GM18951 (cell line): ENCODE measurements around the gene HOXA1.
"Not testable (repeated sequence)": the region's sequence is repeated elsewhere in the genome, so short reads cannot be mapped to it uniquely, and the experiment has no call there.

Source experiments
- POLR2A ChIP-seq: IDR thresholded peaks from 4 replicates; pipeline ENCODE4 v1.6.1; 2011; ENCODE audit warnings: mild to moderate bottlenecking; ENCODE audit not compliant: insufficient read length, insufficient read depth; ENCODE audit errors: extremely low read depth
- in situ Hi-C: fragments of 300-500 bp; cut with MboI; formaldehyde crosslinking; loops from one replicate; pipeline ENCODE4 v1.12.0; 2022; ENCODE audit warnings: low sequenced_read_pairs, mixed read lengths, inconsistent platforms; ENCODE audit not compliant: unreplicated experiment

HOXA1 gene

GRCh38 chr7:27066148-27066547 lies 29.7 kb downstream of the HOXA1 start:
- TF ChIP-seq POLR2A = no peak
- in situ Hi-C loops = no loop called here

- TF ChIP-seq POLR2A = no peak
- in situ Hi-C loops = no loop called here
These were observed 30.1 kb downstream of the HOXA1 start for GRCh38 chr7:27065709-27066108.

- no peak for TF ChIP-seq POLR2A
- in situ Hi-C loops = no loop called here
These were observed 31.1 kb downstream of the HOXA1 start for GRCh38 chr7:27064661-27065060.

GRCh38 chr7:27064159-27064558 lies 31.6 kb downstream of the HOXA1 start:
- TF ChIP-seq POLR2A = no peak
- in situ Hi-C loops = no loop called here

DNA sequence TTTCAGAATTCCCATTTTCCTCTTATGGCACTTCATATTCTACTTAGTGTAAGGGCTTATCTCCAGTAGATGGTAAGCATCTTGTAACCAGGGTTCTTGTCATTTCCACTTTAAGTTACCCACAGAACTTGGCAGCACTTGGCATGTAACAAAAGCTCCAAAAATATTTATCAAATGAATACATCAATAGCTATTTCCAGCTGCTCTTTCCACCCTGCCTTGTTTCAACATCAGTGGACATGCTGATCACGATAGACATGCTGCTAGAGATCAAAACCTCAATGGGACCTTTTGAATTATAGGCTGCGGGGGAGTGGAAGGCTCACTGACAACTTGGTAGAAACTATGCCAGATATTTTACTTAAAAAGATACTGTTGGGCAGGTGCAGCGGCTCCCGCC lies 32.9 kb downstream of the HOXA1 start:
- in situ Hi-C loops = no loop called here
- no peak for TF ChIP-seq POLR2A

GRCh38 chr7:27053153-27053552 lies 42.6 kb downstream of the HOXA1 start:
- in situ Hi-C loops = no loop called here
- TF ChIP-seq POLR2A = no peak

GRCh38 chr7:27051451-27051850 lies 44.3 kb downstream of the HOXA1 start:
- TF ChIP-seq POLR2A = no peak
- in situ Hi-C loops = no loop called here

- in situ Hi-C loops = no loop called here
- TF ChIP-seq POLR2A = no peak
These were observed 47.4 kb downstream of the HOXA1 start for GRCh38 chr7:27048438-27048837.

GRCh38 chr7:27046854-27047549 lies 48.8 kb downstream of the HOXA1 start:
- in situ Hi-C loops = no loop called here
- TF ChIP-seq POLR2A = no peak

GRCh38 chr7:27045972-27046371 lies 49.8 kb downstream of the HOXA1 start:
- in situ Hi-C loops = not testable (repeated sequence)

DNA sequence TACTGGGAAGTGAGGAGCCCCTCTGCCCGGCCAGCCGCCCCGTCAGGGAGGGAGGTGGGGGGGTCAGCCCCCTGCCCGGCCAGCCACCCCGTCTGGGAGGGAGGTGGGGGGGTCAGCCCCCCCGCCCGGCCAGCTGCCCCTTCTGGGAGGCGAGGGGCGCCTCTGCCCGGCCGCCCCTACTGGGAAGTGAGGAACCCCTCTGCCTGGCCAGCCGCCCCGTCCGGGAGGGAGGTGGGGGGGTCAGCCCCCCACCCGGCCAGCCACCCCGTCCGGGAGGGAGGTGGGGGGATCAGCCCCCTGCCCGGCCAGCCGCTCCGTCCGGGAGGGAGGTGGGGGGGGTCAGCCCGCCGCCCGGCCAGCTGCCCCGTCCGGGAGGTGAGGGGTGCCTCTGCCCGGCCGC lies 50.7 kb downstream of the HOXA1 start:
- in situ Hi-C loops = not testable (repeated sequence)
